Smooth muscle cell (in vitro differentiated cells): ENCODE results near the gene ADNP2. TPM values are rescaled to one million over a fixed set of nuclear protein-coding genes. Genes with fewer than 3 reads are reported as not detected.

ENCODE experiments used
- DNase-seq: peaks from one replicate; lab custom pipeline; 2025; ENCODE audit not compliant: unreplicated experiment; lab: John Stamatoyannopoulos, UW
- H2AFZ ChIP-seq: fragments of 200-600 bp; sonication (generic); 2 replicates; pipeline ENCODE4 v1.6.0; 2016; ENCODE audit warnings: antibody characterized with exemption, low read depth, mild to moderate bottlenecking
- H3F3A ChIP-seq: fragments of 200-600 bp; sonication (generic); 2 replicates; pipeline ENCODE4 v1.6.0; 2017; ENCODE audit warnings: antibody characterized with exemption, low read depth
- H3K27ac ChIP-seq: fragments of 200-600 bp; sonication (generic); 2 replicates; pipeline ENCODE4 v1.5.1; 2016; ENCODE audit warnings: low read depth, mild to moderate bottlenecking
- H3K27me3 ChIP-seq: fragments of 200-600 bp; sonication (generic); 2 replicates; pipeline ENCODE4 v1.6.1; 2016; ENCODE audit warnings: low read depth, mild to moderate bottlenecking
- H3K36me3 ChIP-seq: fragments of 200-600 bp; sonication (generic); 2 replicates; pipeline ENCODE4 v1.5.1; 2016; ENCODE audit warnings: low read depth
- H3K4me1 ChIP-seq: fragments of 200-600 bp; sonication (generic); 2 replicates; pipeline ENCODE4 v1.5.1; 2016; ENCODE audit warnings: low read depth
- H3K4me2 ChIP-seq: fragments of 200-600 bp; sonication (generic); 2 replicates; pipeline ENCODE4 v1.6.0; 2016; ENCODE audit warnings: mild to moderate bottlenecking
- H3K4me3 ChIP-seq: fragments of 200-600 bp; sonication (generic); 2 replicates; pipeline ENCODE4 v1.5.1; 2016; ENCODE audit warnings: mild to moderate bottlenecking
- H3K79me2 ChIP-seq: fragments of 200-600 bp; sonication (generic); 2 replicates; pipeline ENCODE4 v1.6.0; 2016; ENCODE audit warnings: low read depth, mild to moderate bottlenecking
- H3K9ac ChIP-seq: fragments of 200-600 bp; sonication (generic); 2 replicates; pipeline ENCODE4 v1.6.0; 2016; ENCODE audit warnings: low read depth
- H3K9me3 ChIP-seq: fragments of 200-600 bp; sonication (generic); replicated peaks from 2 replicates; pipeline ENCODE4 v1.5.1; 2016; ENCODE audit warnings: low read depth
- H4K20me1 ChIP-seq: fragments of 200-600 bp; sonication (generic); 2 replicates; pipeline ENCODE4 v1.6.0; 2016; ENCODE audit warnings: low read depth
- CTCF ChIP-seq: fragments of 200-600 bp; sonication (generic); IDR thresholded peaks from 2 replicates; pipeline ENCODE4 v1.5.1; 2017; ENCODE audit warnings: borderline replicate concordance, mild to moderate bottlenecking, antibody characterized with exemption; ENCODE audit not compliant: insufficient read depth, poor library complexity, severe bottlenecking
- WGBS: methylation state at CpG from one replicate; pipeline ENCODE4 v1.1.7; 2016; ENCODE audit warnings: low lambda C conversion rate; 5-methylcytosine and 5-hydroxymethylcytosine counted together
- polyA plus RNA-seq: library from polyadenylated mRNA; unstranded; fragments of >200 nt; fragmentation: Nextera tagmentation; extraction: Ambion mirVana; gene quantifications from 2 replicates; pipeline ENCODE4 v1.2.1, GENCODE V29; 2016
- total RNA-seq: library from RNA; depleted of rRNA; stranded (reverse); fragments of >200 nt; gene quantifications from 2 replicates; pipeline ENCODE4 v1.2.3, GENCODE V29; 2014

The ADNP2 gene
- total and polyA plus RNA-seq, 2 experiments from 2014 or later = 9.1 to 28.3 TPM

DNA sequence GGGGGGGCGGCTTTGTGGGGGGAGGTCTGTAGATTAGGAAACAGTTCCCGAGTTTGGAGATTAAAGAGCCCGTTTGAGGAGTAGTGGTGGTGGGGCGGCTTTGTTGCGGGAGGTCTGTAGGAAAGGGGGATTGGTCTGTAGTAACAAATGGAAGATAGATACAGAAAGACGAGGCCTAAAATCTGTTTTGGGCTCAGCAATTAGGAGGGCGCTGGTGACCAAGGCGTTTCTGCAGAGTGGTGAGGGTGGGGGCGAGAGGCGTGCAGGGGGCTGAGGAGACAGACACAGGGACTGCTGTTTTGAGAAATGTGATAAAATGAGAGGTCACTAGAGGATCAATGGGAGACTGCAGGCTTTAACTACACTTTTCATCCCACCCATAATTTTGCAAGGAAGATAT, 1.6 kb upstream of the ADNP2 start:
- H2AFZ ChIP-seq = no peak overlapping the region
- WGBS = 33% methylated on average over 9 of the region's 10 CpGs

GRCh38 chr18:80108121-80108536, 933 bp upstream of the ADNP2 start:
- H3K9me3 ChIP-seq = no peaks in the 10 kb centered on the region
- H3K4me1 ChIP-seq = peaks cover 58% of the 10 kb centered on the region
- no peak for DNase-seq
- H4K20me1 ChIP-seq = peaks cover 35% of the 10 kb centered on the region
- no peak for TF ChIP-seq CTCF
- H3K36me3 ChIP-seq = no peaks in the 10 kb centered on the region
- H2AFZ ChIP-seq = no peak overlapping the region
- peaks cover 56% of the 10 kb centered on the region for H3F3A ChIP-seq
- H3K9ac ChIP-seq = no peak overlapping the region
- 94% methylated on average over 23 of the region's 23 CpGs for WGBS
- H3K4me2 ChIP-seq = no peak overlapping the region
- peak overlapping the region; percentile 99 for H3K27ac ChIP-seq
- peaks cover 34% of the 10 kb centered on the region for H3K79me2 ChIP-seq
- H3K4me3 ChIP-seq = no peak overlapping the region
- no peaks in the 10 kb centered on the region for H3K27me3 ChIP-seq

More for the DNA sequence above, 1.6 kb upstream of the ADNP2 start:
- no peak for DNase-seq
- peak overlapping the region; percentile 86 for H3K27ac ChIP-seq
- no peaks in the 10 kb centered on the region for H3K27me3 ChIP-seq
- H3K36me3 ChIP-seq = no peaks in the 10 kb centered on the region
- no peak for TF ChIP-seq CTCF
- no peak overlapping the region for H3K9ac ChIP-seq
- peaks cover 28% of the 10 kb centered on the region for H4K20me1 ChIP-seq
- peaks cover 53% of the 10 kb centered on the region for H3F3A ChIP-seq
- peaks cover 27% of the 10 kb centered on the region for H3K79me2 ChIP-seq
- peaks cover 51% of the 10 kb centered on the region for H3K4me1 ChIP-seq
- no peaks in the 10 kb centered on the region for H3K9me3 ChIP-seq
- no peak overlapping the region for H3K4me3 ChIP-seq
- no peak overlapping the region for H3K4me2 ChIP-seq

- peaks cover 49% of the 10 kb centered on the region for H3K79me2 ChIP-seq
Observed at GRCh38 chr18:80109676-80110078, 615 bp downstream of the ADNP2 start.

More at GRCh38 chr18:80109676-80110078, 615 bp downstream of the ADNP2 start:
- TF ChIP-seq CTCF = no peak
- peak; percentile 18 for DNase-seq
- H3K36me3 ChIP-seq = no peaks in the 10 kb centered on the region
- H3K9me3 ChIP-seq = no peaks in the 10 kb centered on the region
- peak overlapping the region; percentile 17 for H3K27ac ChIP-seq
- 0% methylated on average over 7 of the region's 34 CpGs for WGBS
- H3F3A ChIP-seq = peaks cover 48% of the 10 kb centered on the region
- peaks cover 49% of the 10 kb centered on the region for H3K4me1 ChIP-seq
- H3K4me2 ChIP-seq = peak overlapping the region; percentile 92
- H3K27me3 ChIP-seq = no peaks in the 10 kb centered on the region
- no peak overlapping the region for H2AFZ ChIP-seq
- peak overlapping the region; percentile 67 for H3K9ac ChIP-seq
- peaks cover 50% of the 10 kb centered on the region for H4K20me1 ChIP-seq
- H3K4me3 ChIP-seq = peak overlapping the region; percentile 89
